RPMI7951 (cell line): ENCODE results near the gene SLC35F2. TPM values are rescaled to one million over a fixed set of nuclear protein-coding genes. Genes with fewer than 3 reads are reported as not detected.

Source experiments
- total RNA-seq: library from RNA; depleted of rRNA; stranded (reverse); fragments of >200 nt; shearing (Covaris generic); gene quantifications from 2 replicates; pipeline ENCODE4 v1.2.3, GENCODE V29; 2014; rRNA removed

SLC35F2 gene
- total RNA-seq, 1 experiment from 2014 or later: 36.5 TPM

Other genes starting within 250 kb of the SLC35F2 start
- 0.68 TPM in 1 of 2 replicates, not detected in the other for gene SLN, start 146.7 kb downstream of the SLC35F2 start, total RNA-seq
- gene RAB39A, start 69.7 kb upstream of the SLC35F2 start, total RNA-seq: 0.68 and 1.1 TPM in 2 replicates
- gene CUL5, start 150.1 kb upstream of the SLC35F2 start, total RNA-seq: 32.3 and 33.0 TPM in 2 replicates